SK-N-MC (cell line): ENCODE results near the gene RAD21L1.

ENCODE experiments used
- EZH2 ChIP-seq: fragments of 200-600 bp; sonication (generic); IDR thresholded peaks from one replicate; pipeline ENCODE4 v1.6.1; 2017; ENCODE audit warnings: antibody characterized with exemption
- POLR2AphosphoS5 ChIP-seq: IDR thresholded peaks from 2 replicates; pipeline ENCODE4 v1.6.1; 2012; ENCODE audit warnings: mild to moderate bottlenecking, low read depth, low read length, borderline replicate concordance

- TF ChIP-seq POLR2AphosphoS5 = no peak
- no peak for TF ChIP-seq EZH2
These were observed 16.1 kb upstream of the RAD21L1 start for GRCh38 chr20:1209447-1210387.
